ENCODE results near the gene POU4F1.

GRCh38 chr13:78603240-78603957 lies at the start of gene POU4F1:
- TF ChIP-seq EZH2 (IDR thresholded peaks at IDR 0.05; ENCODE audit: low read depth, unreplicated experiment): peak; percentile 83
- TF ChIP-seq, protein P1, sequence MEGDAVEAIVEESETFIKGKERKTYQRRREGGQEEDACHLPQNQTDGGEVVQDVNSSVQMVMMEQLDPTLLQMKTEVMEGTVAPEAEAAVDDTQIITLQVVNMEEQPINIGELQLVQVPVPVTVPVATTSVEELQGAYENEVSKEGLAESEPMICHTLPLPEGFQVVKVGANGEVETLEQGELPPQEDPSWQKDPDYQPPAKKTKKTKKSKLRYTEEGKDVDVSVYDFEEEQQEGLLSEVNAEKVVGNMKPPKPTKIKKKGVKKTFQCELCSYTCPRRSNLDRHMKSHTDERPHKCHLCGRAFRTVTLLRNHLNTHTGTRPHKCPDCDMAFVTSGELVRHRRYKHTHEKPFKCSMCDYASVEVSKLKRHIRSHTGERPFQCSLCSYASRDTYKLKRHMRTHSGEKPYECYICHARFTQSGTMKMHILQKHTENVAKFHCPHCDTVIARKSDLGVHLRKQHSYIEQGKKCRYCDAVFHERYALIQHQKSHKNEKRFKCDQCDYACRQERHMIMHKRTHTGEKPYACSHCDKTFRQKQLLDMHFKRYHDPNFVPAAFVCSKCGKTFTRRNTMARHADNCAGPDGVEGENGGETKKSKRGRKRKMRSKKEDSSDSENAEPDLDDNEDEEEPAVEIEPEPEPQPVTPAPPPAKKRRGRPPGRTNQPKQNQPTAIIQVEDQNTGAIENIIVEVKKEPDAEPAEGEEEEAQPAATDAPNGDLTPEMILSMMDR (conservative IDR thresholded peaks at IDR 0.05; ENCODE audit: low read depth in 2 of 2): no peak
- TF ChIP-seq JUNB (IDR thresholded peaks at IDR 0.05; ENCODE audit: unreplicated experiment): no peak
- peak; percentile 94 for TF ChIP-seq EZH2phosphoT487 (IDR thresholded peaks at IDR 0.05; ENCODE audit: unreplicated experiment)
- TF ChIP-seq POLR2AphosphoS5 (IDR thresholded peaks at IDR 0.05; ENCODE audit: low read depth): no peak
- TF ChIP-seq, protein P2, sequence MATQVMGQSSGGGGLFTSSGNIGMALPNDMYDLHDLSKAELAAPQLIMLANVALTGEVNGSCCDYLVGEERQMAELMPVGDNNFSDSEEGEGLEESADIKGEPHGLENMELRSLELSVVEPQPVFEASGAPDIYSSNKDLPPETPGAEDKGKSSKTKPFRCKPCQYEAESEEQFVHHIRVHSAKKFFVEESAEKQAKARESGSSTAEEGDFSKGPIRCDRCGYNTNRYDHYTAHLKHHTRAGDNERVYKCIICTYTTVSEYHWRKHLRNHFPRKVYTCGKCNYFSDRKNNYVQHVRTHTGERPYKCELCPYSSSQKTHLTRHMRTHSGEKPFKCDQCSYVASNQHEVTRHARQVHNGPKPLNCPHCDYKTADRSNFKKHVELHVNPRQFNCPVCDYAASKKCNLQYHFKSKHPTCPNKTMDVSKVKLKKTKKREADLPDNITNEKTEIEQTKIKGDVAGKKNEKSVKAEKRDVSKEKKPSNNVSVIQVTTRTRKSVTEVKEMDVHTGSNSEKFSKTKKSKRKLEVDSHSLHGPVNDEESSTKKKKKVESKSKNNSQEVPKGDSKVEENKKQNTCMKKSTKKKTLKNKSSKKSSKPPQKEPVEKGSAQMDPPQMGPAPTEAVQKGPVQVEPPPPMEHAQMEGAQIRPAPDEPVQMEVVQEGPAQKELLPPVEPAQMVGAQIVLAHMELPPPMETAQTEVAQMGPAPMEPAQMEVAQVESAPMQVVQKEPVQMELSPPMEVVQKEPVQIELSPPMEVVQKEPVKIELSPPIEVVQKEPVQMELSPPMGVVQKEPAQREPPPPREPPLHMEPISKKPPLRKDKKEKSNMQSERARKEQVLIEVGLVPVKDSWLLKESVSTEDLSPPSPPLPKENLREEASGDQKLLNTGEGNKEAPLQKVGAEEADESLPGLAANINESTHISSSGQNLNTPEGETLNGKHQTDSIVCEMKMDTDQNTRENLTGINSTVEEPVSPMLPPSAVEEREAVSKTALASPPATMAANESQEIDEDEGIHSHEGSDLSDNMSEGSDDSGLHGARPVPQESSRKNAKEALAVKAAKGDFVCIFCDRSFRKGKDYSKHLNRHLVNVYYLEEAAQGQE (IDR thresholded peaks at IDR 0.05; ENCODE audit: unreplicated experiment): no peak
- TF ChIP-seq CREB1 (CRISPR knock-in tag; IDR thresholded peaks at IDR 0.05; ENCODE audit: low read depth): no peak
- TF ChIP-seq, protein P3, sequence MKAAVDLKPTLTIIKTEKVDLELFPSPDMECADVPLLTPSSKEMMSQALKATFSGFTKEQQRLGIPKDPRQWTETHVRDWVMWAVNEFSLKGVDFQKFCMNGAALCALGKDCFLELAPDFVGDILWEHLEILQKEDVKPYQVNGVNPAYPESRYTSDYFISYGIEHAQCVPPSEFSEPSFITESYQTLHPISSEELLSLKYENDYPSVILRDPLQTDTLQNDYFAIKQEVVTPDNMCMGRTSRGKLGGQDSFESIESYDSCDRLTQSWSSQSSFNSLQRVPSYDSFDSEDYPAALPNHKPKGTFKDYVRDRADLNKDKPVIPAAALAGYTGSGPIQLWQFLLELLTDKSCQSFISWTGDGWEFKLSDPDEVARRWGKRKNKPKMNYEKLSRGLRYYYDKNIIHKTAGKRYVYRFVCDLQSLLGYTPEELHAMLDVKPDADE (IDR thresholded peaks at IDR 0.05): no peak
- no peak for TF ChIP-seq NANOG (IDR thresholded peaks at IDR 0.05; ENCODE audit: borderline replicate concordance)
